HCT116 (cell line): ENCODE results near the gene IRF2BP2. TPM values are rescaled to one million over a fixed set of nuclear protein-coding genes. Genes with fewer than 3 reads are reported as not detected.

ENCODE experiments used
- ATAC-seq: fragments of 200-7000 bp; cut with Tn5 transposase; 2 replicates; pipeline ENCODE4 v1.9.1; 2020; ENCODE audit warnings: mild to moderate bottlenecking, moderate library complexity
- BruUV-seq: library from RNA; stranded (reverse); fragments of 400-500 nt; replicated peaks from 2 replicates; lab custom pipeline; 2021; lab: Mats Ljungman, UMichigan
- CTCF ChIA-PET: fragments of 300-600 bp; sonication (Branson Sonifier 250); formaldehyde crosslinking; loops from one replicate; lab custom pipeline; 2021; ENCODE audit warnings: antibody characterized with exemption; lab: Charles Lee
- POLR2A ChIA-PET: fragments of 300-600, 350-600 bp; sonication (Branson Sonifier 250); formaldehyde crosslinking; loops from one replicate; lab custom pipeline; 2021; ENCODE audit warnings: antibody characterized with exemption; lab: Charles Lee
- RAD21 ChIA-PET, 2 experiments: fragments of 300-600 bp; sonication (Branson Sonifier 250); formaldehyde crosslinking; loops; one replicate each; lab custom pipeline; 2023; ENCODE audit warnings: low total read pairs in 2 of 2; ENCODE audit not compliant: uncharacterized antibody in 2 of 2, unreplicated experiment in 2 of 2, low non-redundant PET in 1 of 2; lab: Charles Lee
- DNase-seq: peaks from one replicate; pipeline ENCODE4 v3.0.0-alpha.2; 2010; ENCODE audit warnings: low read depth, low spot score
- H2AFZ ChIP-seq: fragments of 200-600 bp; shearing (Covaris generic), sonication (generic); 2 replicates; pipeline ENCODE4 v1.6.1; 2017; ENCODE audit warnings: low read depth, mixed run types, mixed read lengths, antibody characterized with exemption, low read length; ENCODE audit not compliant: poor library complexity, severe bottlenecking
- H3K27ac ChIP-seq: 2 replicates; pipeline ENCODE4 v1.5.1; 2012; ENCODE audit warnings: low read depth, low read length
- H3K27me3 ChIP-seq: fragments of 200-600 bp; sonication (generic); 2 replicates; pipeline ENCODE4 v1.6.1; 2016; ENCODE audit warnings: mixed run types, low read length, mixed read lengths; ENCODE audit not compliant: insufficient read depth
- H3K36me3 ChIP-seq, 2 experiments: fragments of 200-500 bp in 1 of 2; fragments of 200-600 bp in 1 of 2; sonication (Bioruptor generic) in 1 of 2; sonication (generic) in 1 of 2; 2 replicates each; pipeline versions ENCODE4 v1.5.1 to v1.6.1; 2014 to 2016; ENCODE audit warnings: low read length in 2 of 2, inconsistent platforms in 1 of 2, mixed read lengths in 1 of 2, mixed run types in 1 of 2; ENCODE audit not compliant: insufficient read depth in 2 of 2, control insufficient read depth in 1 of 2
- H3K4me1 ChIP-seq, 2 experiments: fragments of 200-600 bp in 1 of 2; sonication (generic) in 1 of 2; 2 replicates each; pipeline versions ENCODE4 v1.5.1 to v1.6.1; 2012 to 2017; ENCODE audit warnings: low read length in 2 of 2, inconsistent platforms in 1 of 2, mild to moderate bottlenecking in 1 of 2, mixed read lengths in 1 of 2, mixed run types in 1 of 2, moderate library complexity in 1 of 2; ENCODE audit not compliant: insufficient read depth in 2 of 2, control insufficient read depth in 1 of 2
- H3K4me2 ChIP-seq: fragments of 200-600 bp; sonication (generic); 2 replicates; pipeline ENCODE4 v1.6.1; 2017; ENCODE audit warnings: mixed run types, low read length, mixed read lengths
- H3K4me3 ChIP-seq, 2 experiments: fragments of 200-600 bp in 1 of 2; sonication (generic) in 1 of 2; replicated peaks in 1 of 2; 2 replicates each; pipeline ENCODE4 v1.5.1; 2011 to 2016; ENCODE audit warnings: low read length in 2 of 2, control low read depth in 1 of 2, low read depth in 1 of 2, mild to moderate bottlenecking in 1 of 2, mixed read lengths in 1 of 2, mixed run types in 1 of 2
- H3K79me2 ChIP-seq: fragments of 200-600 bp; sonication (generic); 2 replicates; pipeline ENCODE4 v1.6.1; 2017; ENCODE audit warnings: mild to moderate bottlenecking, mixed run types, low read length, moderate library complexity, mixed read lengths; ENCODE audit not compliant: insufficient read depth
- H3K9ac ChIP-seq: fragments of 200-600 bp; sonication (generic); 2 replicates; pipeline ENCODE4 v1.6.1; 2016; ENCODE audit warnings: low read length, mixed read lengths
- H3K9me2 ChIP-seq: fragments of 200-600 bp; sonication (generic), shearing (Covaris generic); 2 replicates; pipeline ENCODE4 v1.6.1; 2017; ENCODE audit warnings: mixed run types, mild to moderate bottlenecking, moderate library complexity; ENCODE audit not compliant: insufficient read depth
- H3K9me3 ChIP-seq, 2 experiments: fragments of 200-500 bp in 1 of 2; fragments of 200-600 bp in 1 of 2; sonication (Bioruptor generic) in 1 of 2; sonication (generic) in 1 of 2; 2 replicates each; pipeline ENCODE4 v1.6.1; 2014 to 2017; ENCODE audit warnings: low read length in 2 of 2, mixed read lengths in 2 of 2, inconsistent platforms in 1 of 2, low read depth in 1 of 2, mild to moderate bottlenecking in 1 of 2, mixed run types in 1 of 2, moderate library complexity in 1 of 2; ENCODE audit not compliant: control insufficient read depth in 1 of 2, insufficient read depth in 1 of 2
- H4K20me1 ChIP-seq: fragments of 200-600 bp; sonication (generic), shearing (Covaris generic); 2 replicates; pipeline ENCODE4 v1.6.1; 2017; ENCODE audit warnings: mixed run types, mild to moderate bottlenecking, moderate library complexity; ENCODE audit not compliant: insufficient read depth
- ATF3 ChIP-seq: IDR thresholded peaks from 2 replicates; pipeline ENCODE4 v1.6.1; 2012
- CBX3 ChIP-seq: IDR thresholded peaks from 2 replicates; pipeline ENCODE4 v1.6.1; 2012; ENCODE audit warnings: low read depth
- EGR1 ChIP-seq: IDR thresholded peaks from 2 replicates; pipeline ENCODE4 v1.6.1; 2012; ENCODE audit warnings: low read depth
- FOSL1 ChIP-seq: IDR thresholded peaks from 2 replicates; pipeline ENCODE4 v1.6.1; 2012; ENCODE audit warnings: low read depth
- JUND ChIP-seq: IDR thresholded peaks from 2 replicates; pipeline ENCODE4 v1.6.1; 2012
- SP1 ChIP-seq: IDR thresholded peaks from 2 replicates; pipeline ENCODE4 v1.6.1; 2012; ENCODE audit warnings: low read depth
- TCF7L2 ChIP-seq: IDR thresholded peaks from 2 replicates; pipeline ENCODE4 v1.7.0; 2011; ENCODE audit warnings: borderline replicate concordance, inconsistent platforms; ENCODE audit not compliant: insufficient read depth, insufficient read length; ENCODE audit errors: extremely low read depth
- intact Hi-C: fragments of 100-400 bp; cut with micrococcal nuclease; formaldehyde crosslinking; loops from 2 replicates; pipeline ENCODE4 v1.10.0; 2022
- total RNA-seq: library from RNA; stranded (reverse); gene quantifications from one replicate; pipeline ENCODE4 v1.2.1, GENCODE V29; 2021; ENCODE audit not compliant: unreplicated experiment
- TF ChIP-seq, protein P1 (sequence below), 3 experiments: fragments of 200-600 bp in 1 of 3; sonication (generic) in 1 of 3; IDR thresholded peaks in 2 of 3; conservative IDR thresholded peaks in 1 of 3; 2 replicates each; pipeline ENCODE4 v1.5.1; 2012 to 2017; ENCODE audit warnings: low read depth in 2 of 3, low read length in 2 of 3, antibody characterized with exemption in 1 of 3, borderline replicate concordance in 1 of 3, control low read depth in 1 of 3, mild to moderate bottlenecking in 1 of 3, mixed read lengths in 1 of 3, mixed run types in 1 of 3, moderate library complexity in 1 of 3; ENCODE audit not compliant: insufficient read depth in 1 of 3

The IRF2BP2 gene
- total RNA-seq, 1 experiment from 2014 or later, result 61.3 TPM

DNA sequence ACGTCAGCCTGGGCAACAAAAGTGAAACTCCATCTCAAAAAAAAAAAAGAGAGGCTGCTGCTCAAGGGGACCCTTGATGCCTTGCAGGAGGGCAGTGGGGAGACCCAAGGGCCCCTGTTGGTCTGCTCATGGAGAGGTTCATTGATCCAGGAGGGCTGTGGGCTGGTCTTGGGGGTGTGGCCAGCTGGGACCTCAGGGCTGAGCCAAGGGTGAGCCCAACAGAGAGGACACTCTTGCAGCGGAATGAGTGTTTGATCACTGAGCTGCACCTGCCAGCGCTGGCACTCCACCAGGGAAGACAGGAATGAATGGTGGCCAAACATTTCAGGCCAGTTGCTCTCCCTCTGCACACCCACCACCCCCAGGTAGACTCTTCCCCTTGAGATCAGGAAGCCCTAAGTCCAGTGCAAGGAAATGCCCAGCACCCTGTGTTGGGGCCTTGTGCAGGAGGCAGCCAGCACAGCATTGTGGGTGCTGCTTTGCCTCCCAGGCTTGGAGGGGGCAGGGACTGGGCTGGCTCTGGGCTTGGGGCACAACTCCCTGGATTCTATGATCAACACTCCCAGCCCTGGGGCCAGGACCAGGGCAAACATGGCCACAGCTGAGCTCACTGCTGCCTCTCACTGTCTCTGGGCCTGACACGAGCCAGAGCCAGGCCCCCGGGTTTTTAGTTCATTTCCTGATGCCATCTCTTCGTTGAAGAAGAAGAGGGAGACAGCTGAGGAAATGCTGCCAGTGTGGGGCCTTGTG is 50.7 kb downstream of the IRF2BP2 start:
- Histone ChIP-seq H3K27me3 (no peaks in the 10 kb centered on the region), H3K4me1 (peaks cover 5 to 6% of the 10 kb centered on the region in 2 experiments; a peak in 2 of 4 replicates), H3K9me2 (no peaks in the 10 kb centered on the region), H3K9ac (no peak overlapping the region), H3K27ac (no peak overlapping the region), H3K4me3 (no peak overlapping the region), H3K36me3 (no peaks in the 10 kb centered on the region), H4K20me1 (no peaks in the 10 kb centered on the region), H3K4me2 (no peak overlapping the region), H3K79me2 (no peaks in the 10 kb centered on the region), H3K9me3 (no peaks in the 10 kb centered on the region), H2AFZ (no peak overlapping the region)
- no peak for DNase-seq
- no peak for ATAC-seq
- TF ChIP-seq JUND (no peak), EGR1 (no peak), TCF7L2 (no peak), FOSL1 (no peak), ATF3 (no peak), CBX3 (no peak), SP1 (no peak)
- TF ChIP-seq, protein P1, sequence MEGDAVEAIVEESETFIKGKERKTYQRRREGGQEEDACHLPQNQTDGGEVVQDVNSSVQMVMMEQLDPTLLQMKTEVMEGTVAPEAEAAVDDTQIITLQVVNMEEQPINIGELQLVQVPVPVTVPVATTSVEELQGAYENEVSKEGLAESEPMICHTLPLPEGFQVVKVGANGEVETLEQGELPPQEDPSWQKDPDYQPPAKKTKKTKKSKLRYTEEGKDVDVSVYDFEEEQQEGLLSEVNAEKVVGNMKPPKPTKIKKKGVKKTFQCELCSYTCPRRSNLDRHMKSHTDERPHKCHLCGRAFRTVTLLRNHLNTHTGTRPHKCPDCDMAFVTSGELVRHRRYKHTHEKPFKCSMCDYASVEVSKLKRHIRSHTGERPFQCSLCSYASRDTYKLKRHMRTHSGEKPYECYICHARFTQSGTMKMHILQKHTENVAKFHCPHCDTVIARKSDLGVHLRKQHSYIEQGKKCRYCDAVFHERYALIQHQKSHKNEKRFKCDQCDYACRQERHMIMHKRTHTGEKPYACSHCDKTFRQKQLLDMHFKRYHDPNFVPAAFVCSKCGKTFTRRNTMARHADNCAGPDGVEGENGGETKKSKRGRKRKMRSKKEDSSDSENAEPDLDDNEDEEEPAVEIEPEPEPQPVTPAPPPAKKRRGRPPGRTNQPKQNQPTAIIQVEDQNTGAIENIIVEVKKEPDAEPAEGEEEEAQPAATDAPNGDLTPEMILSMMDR (IDR thresholded peaks at IDR 0.05 in 2 of 3, conservative IDR thresholded peaks at IDR 0.05 in 1 of 3; ENCODE audit: borderline replicate concordance in 1 of 3, insufficient read depth in 1 of 3, low read depth in 2 of 3, low read length in 2 of 3), result no peak
- intact Hi-C loops, result no loop called here
- RAD21 ChIA-PET, result no interaction called here
- CTCF ChIA-PET, result no interaction called here
- BruUV-seq, result no TSS peak
- POLR2A ChIA-PET, result no interaction called here
